NCI-H146 (cell line): ENCODE results near the gene DIAPH3.

Experiments
- DNase-seq: peaks from one replicate; lab custom pipeline; 2025; lab: John Stamatoyannopoulos, UW

The DIAPH3 gene

GRCh38 chr13:59865398-59865797 lies 298.3 kb downstream of the DIAPH3 start:
- DNase-seq = no peak

- no peak for DNase-seq
Observed at GRCh38 chr13:59863621-59864020, 300.1 kb downstream of the DIAPH3 start.

GRCh38 chr13:59861676-59862075 lies 302.1 kb downstream of the DIAPH3 start:
- no peak for DNase-seq

- DNase-seq = no peak
Observed at GRCh38 chr13:59856281-59856810, 307.4 kb downstream of the DIAPH3 start.

GRCh38 chr13:59846845-59847620 lies 316.7 kb downstream of the DIAPH3 start:
- no peak for DNase-seq

GRCh38 chr13:59843040-59843439 lies 320.7 kb downstream of the DIAPH3 start:
- DNase-seq = no peak

GRCh38 chr13:59842507-59842906 lies 321.2 kb downstream of the DIAPH3 start:
- DNase-seq = no peak

- DNase-seq = no peak
Observed at GRCh38 chr13:59839186-59839585, 324.5 kb downstream of the DIAPH3 start.

- no peak for DNase-seq
Observed at GRCh38 chr13:59837101-59837500, 326.6 kb downstream of the DIAPH3 start.

- no peak for DNase-seq
Observed at GRCh38 chr13:59835569-59835968, 328.2 kb downstream of the DIAPH3 start.

- no peak for DNase-seq
Observed at GRCh38 chr13:59834801-59835200, 328.9 kb downstream of the DIAPH3 start.

- DNase-seq = no peak
Observed at GRCh38 chr13:59829690-59830089, 334.0 kb downstream of the DIAPH3 start.

GRCh38 chr13:59823486-59823885 lies 340.2 kb downstream of the DIAPH3 start:
- no peak for DNase-seq

GRCh38 chr13:59809564-59809963 lies 354.2 kb downstream of the DIAPH3 start:
- DNase-seq = no peak

GRCh38 chr13:59806801-59807200 lies 356.9 kb downstream of the DIAPH3 start:
- no peak for DNase-seq

- peak; percentile 36 for DNase-seq
Observed at GRCh38 chr13:59801107-59801880, 362.4 kb downstream of the DIAPH3 start.

GRCh38 chr13:59793107-59793506 lies 370.6 kb downstream of the DIAPH3 start:
- no peak for DNase-seq

GRCh38 chr13:59790626-59791025 lies 373.1 kb downstream of the DIAPH3 start:
- DNase-seq = no peak

- DNase-seq = no peak
Observed at GRCh38 chr13:59789558-59789957, 374.2 kb downstream of the DIAPH3 start.

- DNase-seq = no peak
Observed at GRCh38 chr13:59787679-59788078, 376.0 kb downstream of the DIAPH3 start.

- DNase-seq = no peak
Observed at GRCh38 chr13:59782696-59783095, 381.0 kb downstream of the DIAPH3 start.

GRCh38 chr13:59780058-59780457 lies 383.7 kb downstream of the DIAPH3 start:
- DNase-seq = no peak
